HEK293T (cell line): ENCODE results near the gene ANTXR2.

Experiments used
- ARNT ChIP-seq: fragments of 450-650 bp; IDR thresholded peaks from 2 replicates; pipeline ENCODE4 v1.6.1; 2017; ENCODE audit warnings: mild to moderate bottlenecking
- BHLHE40 ChIP-seq: fragments of 450-650 bp; IDR thresholded peaks from 2 replicates; pipeline ENCODE4 v1.6.1; 2016; ENCODE audit warnings: mild to moderate bottlenecking, moderate library complexity, borderline replicate concordance
- CTBP1 ChIP-seq: fragments of 450-650 bp; IDR thresholded peaks from 2 replicates; pipeline ENCODE4 v1.6.1; 2016; ENCODE audit warnings: borderline replicate concordance
- ELF4 ChIP-seq: fragments of 450-650 bp; IDR thresholded peaks from 2 replicates; pipeline ENCODE4 v1.6.1; 2017; ENCODE audit warnings: antibody characterized with exemption
- FOXA1 ChIP-seq: fragments of 450-650 bp; IDR thresholded peaks from 2 replicates; pipeline ENCODE4 v1.6.1; 2016; ENCODE audit warnings: mild to moderate bottlenecking
- FOXM1 ChIP-seq: fragments of 450-650 bp; IDR thresholded peaks from 2 replicates; pipeline ENCODE4 v1.6.1; 2017; ENCODE audit warnings: mild to moderate bottlenecking, borderline replicate concordance
- HDGF ChIP-seq: fragments of 450-650 bp; IDR thresholded peaks from 2 replicates; pipeline ENCODE4 v1.6.1; 2017; ENCODE audit warnings: antibody characterized with exemption, borderline replicate concordance
- L3MBTL2 ChIP-seq: fragments of 450-650 bp; conservative IDR thresholded peaks from 2 replicates; pipeline ENCODE4 v1.6.1; 2016; ENCODE audit warnings: mild to moderate bottlenecking
- LEF1 ChIP-seq: fragments of 450-650 bp; IDR thresholded peaks from 2 replicates; pipeline ENCODE4 v1.6.1; 2017; ENCODE audit warnings: mild to moderate bottlenecking, borderline replicate concordance
- NFRKB ChIP-seq: fragments of 450-650 bp; IDR thresholded peaks from 2 replicates; pipeline ENCODE4 v1.6.1; 2016; ENCODE audit warnings: mild to moderate bottlenecking, moderate library complexity
- SP1 ChIP-seq: fragments of 450-650 bp; IDR thresholded peaks from 2 replicates; pipeline ENCODE4 v1.6.1; 2017
- SUZ12 ChIP-seq: fragments of 450-650 bp; IDR thresholded peaks from 2 replicates; pipeline ENCODE4 v1.6.1; 2016; ENCODE audit warnings: mild to moderate bottlenecking
- TARDBP ChIP-seq: fragments of 450-650 bp; IDR thresholded peaks from 2 replicates; pipeline ENCODE4 v1.6.1; 2016
- TF ChIP-seq, protein P1 (sequence below): fragments of 450-650 bp; IDR thresholded peaks from 2 replicates; pipeline ENCODE4 v1.6.1; 2016

GRCh38 chr4:80008351-80008750, 64.7 kb downstream of the ANTXR2 start:
- TF ChIP-seq, protein P1, sequence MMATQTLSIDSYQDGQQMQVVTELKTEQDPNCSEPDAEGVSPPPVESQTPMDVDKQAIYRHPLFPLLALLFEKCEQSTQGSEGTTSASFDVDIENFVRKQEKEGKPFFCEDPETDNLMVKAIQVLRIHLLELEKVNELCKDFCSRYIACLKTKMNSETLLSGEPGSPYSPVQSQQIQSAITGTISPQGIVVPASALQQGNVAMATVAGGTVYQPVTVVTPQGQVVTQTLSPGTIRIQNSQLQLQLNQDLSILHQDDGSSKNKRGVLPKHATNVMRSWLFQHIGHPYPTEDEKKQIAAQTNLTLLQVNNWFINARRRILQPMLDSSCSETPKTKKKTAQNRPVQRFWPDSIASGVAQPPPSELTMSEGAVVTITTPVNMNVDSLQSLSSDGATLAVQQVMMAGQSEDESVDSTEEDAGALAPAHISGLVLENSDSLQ: no peak
- TF ChIP-seq FOXA1 (no peak), L3MBTL2 (no peak), ELF4 (no peak), HDGF (no peak), NFRKB (no peak), BHLHE40 (no peak), SP1 (no peak), FOXM1 (no peak), CTBP1 (no peak), TARDBP (no peak), SUZ12 (no peak), LEF1 (no peak), ARNT (no peak)
